IPS-NIHi7 (cell line): Measurements from ENCODE around the gene FOXP4.
"Not testable (repeated sequence)": the region's sequence is repeated elsewhere in the genome, so short reads cannot be mapped to it uniquely, and the experiment has no call there.

Source experiments
- DNase-seq: peaks from one replicate; pipeline ENCODE4 v3.0.0; 2012; ENCODE audit warnings: mixed read lengths; ENCODE audit errors: extremely low spot score

The FOXP4 gene

DNA sequence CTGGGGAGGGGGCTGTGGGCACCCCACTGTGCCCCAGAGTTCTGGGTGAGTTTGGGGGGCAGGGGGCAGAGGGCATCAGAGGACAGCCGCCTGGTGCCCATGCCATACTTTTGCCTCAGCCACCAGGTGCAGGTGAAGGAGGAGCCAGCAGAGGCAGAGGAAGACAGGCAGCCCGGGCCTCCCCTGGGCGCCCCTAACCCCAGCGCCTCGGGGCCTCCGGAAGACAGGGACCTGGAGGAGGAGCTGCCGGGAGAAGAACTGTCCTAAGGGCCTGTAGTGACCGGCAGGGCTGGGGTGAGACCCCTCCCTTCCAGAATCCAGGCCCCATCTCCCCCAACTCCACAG lies 52.5 kb downstream of the FOXP4 start:
- no peak for DNase-seq

GRCh38 chr6:41599015-41599851 lies 53.1 kb downstream of the FOXP4 start:
- peak; percentile 34 for DNase-seq

GRCh38 chr6:41599852-41600445 lies 53.8 kb downstream of the FOXP4 start:
- no peak for DNase-seq

- DNase-seq: no peak
Measured at GRCh38 chr6:41600499-41601247, 54.5 kb downstream of the FOXP4 start.

- DNase-seq: no peak
Measured at GRCh38 chr6:41601248-41601549, 55.0 kb downstream of the FOXP4 start.

DNA sequence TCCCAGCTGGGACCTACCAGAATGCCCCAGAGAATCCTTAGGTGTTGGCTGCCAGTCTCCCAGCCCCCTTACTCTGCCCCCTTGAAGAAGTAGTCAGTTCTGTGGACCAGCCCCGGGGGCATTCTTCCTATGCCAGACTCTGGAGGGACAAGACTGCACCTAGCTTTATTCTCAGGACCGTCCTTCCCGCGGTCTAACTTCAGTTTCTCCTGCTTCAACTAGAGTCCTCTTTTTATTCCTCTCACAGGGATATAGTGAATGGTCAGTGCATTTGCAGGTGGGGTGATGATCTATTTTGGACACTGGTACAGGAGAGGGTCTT lies 56.2 kb downstream of the FOXP4 start:
- no peak for DNase-seq

- peak; percentile 87 for DNase-seq
Measured at GRCh38 chr6:41602864-41603608, 56.9 kb downstream of the FOXP4 start.

- no peak for DNase-seq
Measured at GRCh38 chr6:41604006-41604405, 57.8 kb downstream of the FOXP4 start.

- no peak for DNase-seq
Measured at GRCh38 chr6:41605649-41606048, 59.5 kb downstream of the FOXP4 start.

DNA sequence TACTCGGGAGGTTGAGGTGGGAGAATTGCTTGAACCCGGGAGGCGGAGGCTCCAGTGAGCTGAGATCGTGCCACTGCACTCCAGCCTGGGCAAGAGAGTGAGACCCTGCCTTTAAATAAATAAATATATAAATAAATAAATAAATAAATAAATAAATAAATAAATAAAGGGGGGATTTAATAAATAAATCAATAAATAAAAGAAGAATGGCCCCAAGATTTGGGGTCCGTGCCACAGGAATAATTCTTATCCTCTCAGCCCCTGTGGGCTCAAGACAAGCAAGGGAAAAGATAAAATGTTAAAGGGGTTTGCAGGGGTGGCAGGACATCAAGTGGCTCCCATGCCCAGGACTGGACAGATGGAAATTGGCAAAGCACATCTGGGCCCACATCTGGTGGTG lies 60.9 kb downstream of the FOXP4 start:
- no peak for DNase-seq

DNA sequence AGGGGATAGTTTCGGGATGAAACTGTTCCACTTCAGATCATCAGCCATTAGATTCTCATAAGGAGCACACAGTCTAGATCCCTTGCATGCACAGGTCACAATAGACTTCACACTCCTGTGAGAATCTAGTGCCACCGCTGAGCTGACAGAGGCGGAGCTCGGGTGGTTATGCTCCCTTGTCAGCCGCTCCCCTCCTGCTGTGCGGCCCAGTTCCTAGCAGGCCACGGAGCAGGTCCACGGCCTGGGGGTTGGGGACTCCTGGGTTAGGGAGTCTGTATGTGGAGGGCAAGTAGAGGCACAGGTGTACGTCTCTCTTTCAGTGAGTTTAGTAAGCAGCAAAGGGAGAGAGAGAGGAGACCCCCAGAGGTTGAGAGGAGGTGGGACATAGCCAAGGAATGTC lies 61.6 kb downstream of the FOXP4 start:
- DNase-seq: no peak

- no peak for DNase-seq
Measured at GRCh38 chr6:41608443-41609151, 62.4 kb downstream of the FOXP4 start.

GRCh38 chr6:41614715-41615114 lies 68.5 kb downstream of the FOXP4 start:
- DNase-seq: no peak

GRCh38 chr6:41615311-41615710 lies 69.1 kb downstream of the FOXP4 start:
- DNase-seq: no peak

DNA sequence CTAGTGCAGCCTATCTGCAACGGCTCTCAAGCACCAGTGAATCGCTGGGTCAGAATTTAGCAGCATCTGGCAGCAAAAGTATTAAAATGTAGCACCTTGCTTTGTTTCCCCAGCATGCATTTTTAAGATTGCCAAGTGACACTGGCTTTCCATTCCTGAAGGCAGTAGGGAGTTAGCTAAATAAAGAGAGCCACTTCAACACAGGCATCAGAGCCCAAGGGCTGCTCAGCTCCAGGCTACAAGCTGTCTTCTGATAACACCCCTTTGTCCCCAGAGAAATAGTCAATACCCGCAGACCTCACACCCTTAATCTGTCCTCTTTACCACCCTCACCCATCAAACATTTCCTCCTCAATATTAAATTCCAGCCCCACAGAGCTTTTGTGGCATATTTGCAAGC lies 72.4 kb downstream of the FOXP4 start:
- no peak for DNase-seq

- DNase-seq: not testable (repeated sequence)
Measured at GRCh38 chr6:41619193-41619592, 73.0 kb downstream of the FOXP4 start.

GRCh38 chr6:41621367-41621766 lies 75.2 kb downstream of the FOXP4 start:
- no peak for DNase-seq

DNA sequence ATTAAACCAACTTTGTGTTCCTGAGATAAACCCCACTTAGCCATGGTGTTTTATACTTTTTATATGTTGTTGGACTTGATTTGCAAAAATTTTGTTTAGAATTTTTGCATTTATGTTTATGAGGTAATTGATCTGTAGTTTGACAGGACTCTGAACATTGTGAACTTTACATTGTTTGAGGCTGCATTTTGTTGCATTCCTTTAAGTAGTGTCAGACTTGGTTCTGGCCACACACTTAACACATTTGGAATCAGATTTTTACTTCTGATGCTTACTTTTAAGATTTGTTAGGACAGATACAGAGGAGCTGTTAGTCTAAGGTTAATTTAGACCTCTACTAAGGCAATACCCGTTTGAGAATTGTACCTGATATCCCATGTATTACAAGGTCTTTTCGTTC lies 75.6 kb downstream of the FOXP4 start:
- DNase-seq: no peak

DNA sequence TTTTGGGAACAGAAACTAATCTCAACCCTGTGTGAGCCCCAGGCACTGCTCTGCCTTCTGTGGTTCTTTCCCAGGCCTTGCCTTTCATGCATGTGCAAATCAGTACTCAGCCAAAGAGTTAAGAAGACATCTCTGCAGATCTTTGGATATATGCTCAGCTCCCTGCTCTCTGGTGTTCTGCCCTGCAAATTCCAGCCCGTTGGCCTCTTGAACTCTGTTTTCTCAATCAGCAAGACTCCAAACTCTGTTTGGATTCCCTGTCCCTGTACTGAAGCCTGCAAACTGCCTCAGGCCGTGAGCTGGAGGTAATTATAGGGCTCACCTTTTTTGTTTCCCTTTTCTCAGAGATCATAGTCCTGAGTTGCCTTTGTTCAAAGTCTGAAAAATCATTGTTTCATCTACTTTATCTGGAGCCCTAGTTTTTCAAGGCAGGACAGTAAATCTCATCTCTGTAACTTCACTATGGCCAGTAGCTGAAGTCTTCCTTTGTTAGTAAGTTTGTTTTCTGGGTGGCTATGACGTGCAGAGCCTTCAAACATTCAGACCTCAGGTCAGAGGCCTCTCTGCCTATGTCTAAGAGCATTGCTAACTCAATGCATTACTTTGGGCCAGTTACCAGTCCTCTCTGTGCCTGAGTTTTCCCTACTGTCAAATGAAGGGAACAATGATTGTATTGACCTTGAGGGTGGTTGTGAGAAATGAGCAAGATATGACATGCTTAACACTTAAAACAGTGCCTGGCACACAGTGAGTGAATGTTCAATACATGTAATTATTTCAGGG lies 76.2 kb downstream of the FOXP4 start:
- DNase-seq: no peak

- DNase-seq: no peak
Measured at GRCh38 chr6:41623330-41623729, 77.1 kb downstream of the FOXP4 start.
